ENCODE results near the gene RALGPS1.

GRCh38 chr9:126919193-126919592 is 4.6 kb downstream of the RALGPS1 start:
- no peak for TF ChIP-seq CTCF (IDR thresholded peaks at IDR 0.05; ENCODE audit: control extremely low read depth in 1 of 3, insufficient read depth in 1 of 3, low read depth in 1 of 3, low read length in 3 of 3)
- TF ChIP-seq POLR2AphosphoS5 (IDR thresholded peaks at IDR 0.05; ENCODE audit: low read depth, low read length), result no peak
- no peak for TF ChIP-seq CBX8 (IDR thresholded peaks at IDR 0.05; ENCODE audit: borderline replicate concordance, low read depth, low read length)
- no peak for TF ChIP-seq GABPA (IDR thresholded peaks at IDR 0.05; ENCODE audit: borderline replicate concordance, insufficient read depth, low read length)
- no peak for TF ChIP-seq NRF1 (IDR thresholded peaks at IDR 0.05; ENCODE audit: low read depth, low read length)
- no peak for TF ChIP-seq JUND (IDR thresholded peaks at IDR 0.05; ENCODE audit: low read length)
- no peak for TF ChIP-seq RFX5 (IDR thresholded peaks at IDR 0.05; ENCODE audit: borderline replicate concordance, low read depth, low read length)
- TF ChIP-seq USF2 (IDR thresholded peaks at IDR 0.05; ENCODE audit: low read length), result no peak
- TF ChIP-seq POU5F1 (IDR thresholded peaks at IDR 0.05; ENCODE audit: low read depth, low read length), result no peak
- no peak for TF ChIP-seq RBBP5 (IDR thresholded peaks at IDR 0.05; ENCODE audit: borderline replicate concordance, low read depth, low read length)
- no peak for TF ChIP-seq ATF2 (IDR thresholded peaks at IDR 0.05; ENCODE audit: low read length)

All from H1 (cell line).